ENCODE results near the gene FHOD1. TPM values are rescaled to one million over a fixed set of nuclear protein-coding genes. Genes with fewer than 3 reads are reported as not detected.
A peak's percentile ranks its signal among the peaks of the same experiment; 100 is the strongest.

Gene FHOD1
- total and polyA plus RNA-seq, 2 of the 4 experiments (the other 2 are of a cell fraction): 13.8 to 64.0 TPM

- BruUV-seq (replicated peaks): no TSS peak
- 73% methylated on average over 5 of the region's 6 CpGs; no CpG with 5 or more reads in 1 of the 2 experiments for WGBS, 2 experiments (ENCODE audit: extremely low coverage in 2 of 2, insufficient read length in 1 of 2)
These were observed 49.6 kb downstream of the FHOD1 start for GRCh38 chr16:67197704-67198103.

More at GRCh38 chr16:67197704-67198103, 49.6 kb downstream of the FHOD1 start:
- H2AFZ ChIP-seq (replicated peaks; ENCODE audit: low read length, poor library complexity): no peak overlapping the region
- H3K9ac ChIP-seq (ENCODE audit: low read depth, low read length): no peak overlapping the region
- no peak overlapping the region for H3K23ac ChIP-seq (ENCODE audit: low read depth, low read length)
- peaks cover 21 to 42% of the 10 kb centered on the region in 2 experiments for H3K79me1 ChIP-seq (ENCODE audit: low read depth in 1 of 2, low read length in 2 of 2)
- no peak overlapping the region for H2BK15ac ChIP-seq (ENCODE audit: low read depth, low read length)
- no peak overlapping the region for H3K4me2 ChIP-seq (ENCODE audit: low read depth, low read length)
- no peak overlapping the region for H4K5ac ChIP-seq (ENCODE audit: low read depth, low read length)
- peak overlapping the region; percentile 70 for H2AK9ac ChIP-seq (replicated peaks; ENCODE audit: low read depth, low read length, poor library complexity)
- peaks cover 27% of the 10 kb centered on the region for H4K20me1 ChIP-seq (ENCODE audit: insufficient read depth, low read length)
- H2BK5ac ChIP-seq (ENCODE audit: low read depth, low read length, poor library complexity, severe bottlenecking): no peak overlapping the region
- no peak overlapping the region for H3K4ac ChIP-seq (ENCODE audit: low read depth, low read length)
- ChIA-PET CTCF (interaction anchor here (1.1 kb wide), 1 partner anchor 13 kb away, joined by 3 read pairs; no protein-coding TSS in a partner anchor), POLR2A (ENCODE audit: unreplicated experiment) (interaction anchor here (0.9 kb wide), 1 partner anchor 29 kb away, joined by 5 read pairs; the partner anchor contains the start of gene TMEM208)
- no peak overlapping the region for H3K27ac ChIP-seq (ENCODE audit: insufficient read depth, low read length)
- in situ Hi-C loops (cut with MboI; ENCODE audit: low sequenced_read_pairs): no loop called here
- no peak overlapping the region for H3K14ac ChIP-seq (replicated peaks; ENCODE audit: low read depth, low read length)
- intact Hi-C loops (cut with micrococcal nuclease): no loop called here
- H3K9me1 ChIP-seq (ENCODE audit: insufficient read depth, low read length): peaks cover 9% of the 10 kb centered on the region
- H3K4me3 ChIP-seq (ENCODE audit: insufficient read depth, low read depth, low read length): no peak overlapping the region
- H3K36me3 ChIP-seq (ENCODE audit: control insufficient read depth, insufficient read depth, low read length): peaks cover 70% of the 10 kb centered on the region
- no peak overlapping the region for H2BK120ac ChIP-seq (ENCODE audit: low read depth, low read length)
- peaks cover 7% of the 10 kb centered on the region for H3K4me1 ChIP-seq (ENCODE audit: control insufficient read depth, insufficient read depth, low read length)
- H3K18ac ChIP-seq (ENCODE audit: low read depth, low read length): no peak overlapping the region
- no peak for DNase-seq
- H3K27me3 ChIP-seq (ENCODE audit: control insufficient read depth, insufficient read depth, low read length): no peaks in the 10 kb centered on the region
- no peak overlapping the region for H4K91ac ChIP-seq (ENCODE audit: insufficient read depth, low read depth, low read length)
- H2BK20ac ChIP-seq (ENCODE audit: low read depth, low read length): no peak overlapping the region
- no peak overlapping the region for H4K8ac ChIP-seq (ENCODE audit: low read depth in 2 of 2, low read length in 2 of 2)
- no peaks in the 10 kb centered on the region for H3K9me3 ChIP-seq (ENCODE audit: control insufficient read depth, insufficient read depth, low read length)
- H2AK5ac ChIP-seq (ENCODE audit: low read depth, low read length): no peak overlapping the region
- TF ChIP-seq FOS (IDR thresholded peaks at IDR 0.05; ENCODE audit: low read depth, low read length) (no peak), POLR2A (IDR thresholded peaks at IDR 0.05; ENCODE audit: low read depth, low read length) (no peak), BHLHE40 (IDR thresholded peaks at IDR 0.05; ENCODE audit: low read depth, low read length) (no peak), ELK1 (IDR thresholded peaks at IDR 0.05; ENCODE audit: borderline replicate concordance, low read depth, low read length) (no peak), MAZ (IDR thresholded peaks at IDR 0.05; ENCODE audit: borderline replicate concordance, low read depth, low read length) (no peak), RCOR1 (IDR thresholded peaks at IDR 0.05; ENCODE audit: insufficient replicate concordance, low read length) (no peak), USF2 (IDR thresholded peaks at IDR 0.05; ENCODE audit: low read depth, low read length) (no peak), SMC3 (IDR thresholded peaks at IDR 0.05; ENCODE audit: low read depth, low read length) (no peak), RFX5 (IDR thresholded peaks at IDR 0.05; ENCODE audit: low read depth, low read length) (no peak), CTCF (conservative IDR thresholded peaks at IDR 0.05; ENCODE audit: low read depth, low read length) (no peak), CEBPB (IDR thresholded peaks at IDR 0.05; ENCODE audit: low read depth, low read length) (no peak), MAFK (IDR thresholded peaks at IDR 0.05; ENCODE audit: low read depth, low read length) (no peak), NFE2L2 (IDR thresholded peaks at IDR 0.05; ENCODE audit: low read depth, low read length) (no peak), MXI1 (IDR thresholded peaks at IDR 0.05; ENCODE audit: borderline replicate concordance, low read depth, low read length) (no peak), RAD21 (IDR thresholded peaks at IDR 0.05; ENCODE audit: low read length) (no peak), CHD1 (IDR thresholded peaks at IDR 0.05; ENCODE audit: low read depth, low read length) (no peak)
- ATAC-seq (ENCODE audit: low read depth): no peak
- dilution Hi-C loops (cut with HindIII; ENCODE audit: low sequenced_read_pairs, unreplicated experiment): no loop called here
- no peak overlapping the region for H3K56ac ChIP-seq (ENCODE audit: extremely low read depth, insufficient read depth, low read length)
